Measurements from ENCODE around the gene IRF2BP1. TPM values are rescaled to one million over a fixed set of nuclear protein-coding genes. Genes with fewer than 3 reads are reported as not detected.

The IRF2BP1 gene
- total RNA-seq, 1 donor: 25.7 TPM

- peak; percentile 94 for DNase-seq (ENCODE audit: low read depth)
- H3K4me3 ChIP-seq (ENCODE audit: low read depth, low read length): peak overlapping the region; percentile 87
- no peak for TF ChIP-seq CTCF (IDR thresholded peaks at IDR 0.05; ENCODE audit: insufficient read depth, low read length)
Observed at GRCh38 chr19:45886427-45887199, 672 bp upstream of the IRF2BP1 start.

- peak overlapping the region; percentile 87 for H3K4me3 ChIP-seq (ENCODE audit: low read depth, low read length)
- DNase-seq (ENCODE audit: low read depth): no peak
Observed at GRCh38 chr19:45884682-45885555, 1.0 kb downstream of the IRF2BP1 start.

GRCh38 chr19:45883881-45884681 is 1.9 kb downstream of the IRF2BP1 start:
- no peak for TF ChIP-seq CTCF (IDR thresholded peaks at IDR 0.05; ENCODE audit: insufficient read depth, low read length)
- no peak for DNase-seq (ENCODE audit: low read depth)
- H3K4me3 ChIP-seq (ENCODE audit: low read depth, low read length): peak overlapping the region; percentile 32

More at GRCh38 chr19:45884682-45885555, 1.0 kb downstream of the IRF2BP1 start:
- TF ChIP-seq CTCF (IDR thresholded peaks at IDR 0.05; ENCODE audit: insufficient read depth, low read length): no peak

GRCh38 chr19:45883586-45883880 is 2.4 kb downstream of the IRF2BP1 start:
- no peak for DNase-seq (ENCODE audit: low read depth)
- H3K4me3 ChIP-seq (ENCODE audit: low read depth, low read length): peak overlapping the region; percentile 32
- TF ChIP-seq CTCF (IDR thresholded peaks at IDR 0.05; ENCODE audit: insufficient read depth, low read length): no peak

- TF ChIP-seq CTCF (IDR thresholded peaks at IDR 0.05; ENCODE audit: insufficient read depth, low read length): peak; percentile 100
- H3K4me3 ChIP-seq (ENCODE audit: low read depth, low read length): peak overlapping the region; percentile 45
Observed at GRCh38 chr19:45882652-45883585, 3.0 kb downstream of the IRF2BP1 start.

More at GRCh38 chr19:45882652-45883585, 3.0 kb downstream of the IRF2BP1 start:
- peak; percentile 86 for DNase-seq (ENCODE audit: low read depth)

Measured in fibroblast of the aortic adventitia (primary cell).